ENCODE measurements around the gene ZNF93.
"Not testable (repeated sequence)": the region's sequence is repeated elsewhere in the genome, so short reads cannot be mapped to it uniquely, and the experiment has no call there.

Gene ZNF93

DNA sequence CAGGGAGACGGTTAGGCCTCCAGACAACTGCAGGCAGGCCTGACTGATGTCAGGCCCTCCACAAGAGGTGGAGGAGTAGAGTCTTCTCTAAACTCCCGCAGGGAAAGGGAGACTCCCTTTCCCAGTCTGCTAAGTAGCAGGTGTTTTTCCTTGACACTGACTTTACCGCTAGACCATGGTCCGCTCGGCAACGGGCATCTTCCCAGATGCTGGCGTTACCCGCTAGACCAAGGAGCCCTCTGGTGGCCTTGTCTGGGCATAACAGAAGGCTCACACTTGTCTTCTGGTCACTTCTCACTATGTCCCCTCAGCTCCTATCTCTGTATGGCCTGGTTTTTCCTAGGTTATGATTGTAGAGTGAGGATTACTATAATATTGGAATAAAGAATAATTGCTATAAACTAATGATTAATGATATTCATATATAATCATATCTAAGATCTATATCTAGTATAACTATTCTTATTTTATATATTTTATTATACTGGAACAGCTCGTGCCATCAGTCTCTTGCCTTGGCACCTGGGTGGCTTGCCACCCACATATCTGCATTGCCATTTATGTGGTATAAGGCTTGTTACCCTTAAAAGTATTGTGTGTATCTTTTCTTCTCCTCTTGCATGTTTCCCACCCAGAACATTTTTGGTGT lies 58.5 kb downstream of the ZNF93 start:
- not testable (repeated sequence) for H3K27me3 Mint-ChIP-seq; H3K9me3 Mint-ChIP-seq; H3K4me1 Mint-ChIP-seq (ENCODE audit: low read depth); H3K36me3 Mint-ChIP-seq (ENCODE audit: low read depth); H3K27ac Mint-ChIP-seq; H3K4me3 Mint-ChIP-seq
- DNase-seq, result peak; percentile 78

DNA sequence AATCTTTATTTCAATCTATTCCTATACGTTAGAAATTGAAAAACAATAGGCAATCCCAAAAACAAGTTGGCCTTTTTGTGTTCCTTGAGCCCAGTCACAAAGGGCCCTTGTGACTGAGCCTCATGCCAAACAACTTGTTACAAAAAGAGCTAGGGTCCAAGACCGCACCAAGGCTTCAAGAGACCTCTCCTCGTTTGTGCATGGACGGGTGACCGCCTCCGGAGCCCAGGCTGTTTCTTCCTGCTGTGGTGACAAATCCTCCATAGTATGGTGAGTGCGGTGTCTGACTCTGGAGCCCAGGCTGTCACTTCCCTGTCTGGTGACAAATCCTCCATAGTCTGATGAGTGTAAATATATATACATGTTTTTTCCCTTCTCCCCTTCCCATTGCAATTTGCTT lies 63.7 kb downstream of the ZNF93 start:
- no peak overlapping the region for H3K27ac Mint-ChIP-seq
- peaks cover 38% of the 10 kb centered on the region for H3K9me3 Mint-ChIP-seq
- H3K4me1 Mint-ChIP-seq (ENCODE audit: low read depth), result no peaks in the 10 kb centered on the region

GRCh38 chr19:19966126-19966525 lies 65.4 kb downstream of the ZNF93 start:
- H3K4me1 Mint-ChIP-seq (ENCODE audit: low read depth); H3K27ac Mint-ChIP-seq; H3K27me3 Mint-ChIP-seq; H3K36me3 Mint-ChIP-seq (ENCODE audit: low read depth); DNase-seq; H3K4me3 Mint-ChIP-seq: not testable (repeated sequence)
- H3K9me3 Mint-ChIP-seq, result peaks cover 42% of the 10 kb centered on the region

More for the DNA sequence above, 63.7 kb downstream of the ZNF93 start:
- H3K36me3 Mint-ChIP-seq (ENCODE audit: low read depth), result peaks cover 5% of the 10 kb centered on the region
- H3K4me3 Mint-ChIP-seq, result no peak overlapping the region
- DNase-seq, result no peak
- H3K27me3 Mint-ChIP-seq, result no peaks in the 10 kb centered on the region

DNA sequence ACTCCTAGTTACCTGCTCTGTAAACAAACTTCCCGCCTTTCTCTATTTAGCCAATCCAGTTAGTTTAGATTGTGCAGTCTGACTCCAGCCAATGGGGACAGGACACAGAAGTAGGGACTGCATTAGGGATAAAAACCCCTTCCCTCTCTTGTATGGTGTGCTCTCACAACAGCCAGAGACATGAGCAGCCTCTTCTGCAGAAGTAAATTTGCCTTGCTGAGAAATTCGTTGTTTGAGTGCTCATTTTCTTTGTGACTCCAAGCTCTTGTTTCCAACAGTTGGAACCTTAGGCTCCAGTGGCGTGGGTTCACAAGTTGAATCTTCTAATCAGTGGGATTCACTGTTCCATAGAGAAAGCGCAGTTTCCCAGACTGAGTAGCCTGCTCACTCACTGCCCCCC lies 66.1 kb downstream of the ZNF93 start:
- peaks cover 44% of the 10 kb centered on the region for H3K9me3 Mint-ChIP-seq
- H3K27me3 Mint-ChIP-seq, result no peaks in the 10 kb centered on the region
- DNase-seq, result no peak
- no peak overlapping the region for H3K27ac Mint-ChIP-seq
- H3K36me3 Mint-ChIP-seq (ENCODE audit: low read depth), result peaks cover 5% of the 10 kb centered on the region
- H3K4me1 Mint-ChIP-seq (ENCODE audit: low read depth), result no peaks in the 10 kb centered on the region
- H3K4me3 Mint-ChIP-seq, result no peak overlapping the region
